ENCODE results near the gene SLCO2A1. TPM values are rescaled to one million over a fixed set of nuclear protein-coding genes. Genes with fewer than 3 reads are reported as not detected.

The SLCO2A1 gene
- total RNA-seq, 2 donors from 2014 or later = 15.9 to 46.7 TPM

DNA sequence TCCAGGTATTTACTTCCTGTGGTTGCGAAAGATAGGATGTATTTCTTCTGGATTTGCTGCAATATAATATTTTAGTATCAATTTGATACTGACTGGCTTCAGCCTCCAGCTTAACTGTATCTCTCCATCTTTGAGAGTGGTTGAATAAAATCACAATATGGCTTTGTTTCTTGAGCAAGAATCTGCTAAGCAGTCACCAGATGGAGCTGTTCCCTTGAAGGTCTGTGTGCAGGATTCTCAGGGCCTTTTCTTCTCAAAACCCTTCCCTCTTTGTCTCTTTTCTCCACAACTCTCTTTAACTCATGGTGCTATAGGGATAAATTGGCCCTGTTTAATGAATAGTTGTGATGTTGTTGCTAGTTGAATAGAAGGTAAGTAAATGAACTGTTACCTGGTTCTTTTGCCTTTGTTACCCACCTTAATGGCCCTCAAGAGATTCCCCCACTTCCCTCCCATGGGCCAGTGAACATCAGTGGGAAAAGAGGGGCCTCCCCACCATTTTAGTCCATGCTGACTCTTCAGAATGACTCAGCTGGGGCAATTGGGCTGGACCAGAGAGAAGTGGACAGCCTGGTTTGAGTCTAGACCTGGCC, 99.3 kb downstream of the SLCO2A1 start:
- intact Hi-C loops (cut with DNase I) = loop anchor here (5.0 to 10.0 kb wide), 3 partner anchors 282 to 544 kb away; no protein-coding TSS in a partner anchor
- no peak overlapping the region for H3K4me3 ChIP-seq
- 33% methylated on average over 1 of the region's 1 CpG for WGBS
- no peak overlapping the region for H3K27ac ChIP-seq
- DNase-seq (ENCODE audit: low spot score) = peak; percentile 42
- no peaks in the 10 kb centered on the region for H3K9me3 ChIP-seq
- H3K4me1 ChIP-seq (replicated peaks) = peaks cover 3% of the 10 kb centered on the region
- H3K36me3 ChIP-seq = no peaks in the 10 kb centered on the region
- H3K27me3 ChIP-seq (replicated peaks; ENCODE audit: insufficient read depth) = no peaks in the 10 kb centered on the region
- TF ChIP-seq, protein P1, sequence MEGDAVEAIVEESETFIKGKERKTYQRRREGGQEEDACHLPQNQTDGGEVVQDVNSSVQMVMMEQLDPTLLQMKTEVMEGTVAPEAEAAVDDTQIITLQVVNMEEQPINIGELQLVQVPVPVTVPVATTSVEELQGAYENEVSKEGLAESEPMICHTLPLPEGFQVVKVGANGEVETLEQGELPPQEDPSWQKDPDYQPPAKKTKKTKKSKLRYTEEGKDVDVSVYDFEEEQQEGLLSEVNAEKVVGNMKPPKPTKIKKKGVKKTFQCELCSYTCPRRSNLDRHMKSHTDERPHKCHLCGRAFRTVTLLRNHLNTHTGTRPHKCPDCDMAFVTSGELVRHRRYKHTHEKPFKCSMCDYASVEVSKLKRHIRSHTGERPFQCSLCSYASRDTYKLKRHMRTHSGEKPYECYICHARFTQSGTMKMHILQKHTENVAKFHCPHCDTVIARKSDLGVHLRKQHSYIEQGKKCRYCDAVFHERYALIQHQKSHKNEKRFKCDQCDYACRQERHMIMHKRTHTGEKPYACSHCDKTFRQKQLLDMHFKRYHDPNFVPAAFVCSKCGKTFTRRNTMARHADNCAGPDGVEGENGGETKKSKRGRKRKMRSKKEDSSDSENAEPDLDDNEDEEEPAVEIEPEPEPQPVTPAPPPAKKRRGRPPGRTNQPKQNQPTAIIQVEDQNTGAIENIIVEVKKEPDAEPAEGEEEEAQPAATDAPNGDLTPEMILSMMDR (IDR thresholded peaks at IDR 0.05) = peak; percentile 41 to 80 (median 72)
- TF ChIP-seq POLR2A (IDR thresholded peaks at IDR 0.05) (no peak), POLR2AphosphoS5 (IDR thresholded peaks at IDR 0.05) (peak; percentile 41)

DNA sequence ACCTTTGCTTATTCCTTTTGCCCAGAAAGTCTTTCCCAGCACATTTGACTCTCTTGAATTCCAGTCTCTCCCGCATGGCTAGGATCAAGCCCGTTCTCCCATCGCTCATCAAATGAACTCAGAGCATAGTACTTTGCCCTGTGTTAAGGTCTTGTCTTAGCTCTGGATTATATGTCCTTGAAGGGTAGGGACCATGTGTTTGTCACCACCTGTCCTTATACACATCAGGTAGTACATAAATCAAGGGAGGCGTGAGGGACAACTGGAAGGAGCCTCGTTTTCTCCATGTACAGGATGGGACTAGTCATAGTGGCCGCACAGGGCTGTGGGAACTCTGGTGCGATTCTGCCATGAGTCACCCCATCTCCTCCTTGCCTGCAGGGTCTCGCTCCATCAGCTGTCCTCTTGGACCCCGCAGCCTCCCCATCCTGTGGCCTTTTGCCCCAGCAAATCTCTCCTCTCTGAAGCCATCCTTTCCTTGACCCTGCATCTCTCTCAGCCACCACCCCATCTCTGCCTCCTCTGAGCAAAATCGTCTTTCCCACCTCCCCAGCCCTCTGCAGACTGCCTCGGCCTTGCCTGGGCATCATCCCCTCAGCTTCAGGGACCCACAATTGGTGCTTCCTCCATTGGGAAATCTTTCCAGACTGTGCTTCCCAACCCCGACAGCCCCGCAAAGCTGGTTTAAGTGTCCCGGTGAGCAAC, 100.7 kb downstream of the SLCO2A1 start:
- 92% methylated on average over 14 of the region's 14 CpGs for WGBS
- intact Hi-C loops (cut with DNase I) = loop anchor here (2.0 to 10.0 kb wide), 3 partner anchors 108 to 1204 kb away; partner anchors contain the start of genes NPHP3 and TOPBP1
- Histone ChIP-seq H3K9me3 (no peaks in the 10 kb centered on the region), H3K36me3 (no peaks in the 10 kb centered on the region), H3K4me3 (no peak overlapping the region), H3K27ac (no peak overlapping the region), H3K27me3 (replicated peaks; ENCODE audit: insufficient read depth) (no peaks in the 10 kb centered on the region), H3K4me1 (replicated peaks) (peaks cover 3% of the 10 kb centered on the region)
- no peak for DNase-seq (ENCODE audit: low spot score)
- TF ChIP-seq, protein P1 (IDR thresholded peaks at IDR 0.05) = no peak
- TF ChIP-seq POLR2A (IDR thresholded peaks at IDR 0.05) (no peak), POLR2AphosphoS5 (IDR thresholded peaks at IDR 0.05) (no peak)

DNA sequence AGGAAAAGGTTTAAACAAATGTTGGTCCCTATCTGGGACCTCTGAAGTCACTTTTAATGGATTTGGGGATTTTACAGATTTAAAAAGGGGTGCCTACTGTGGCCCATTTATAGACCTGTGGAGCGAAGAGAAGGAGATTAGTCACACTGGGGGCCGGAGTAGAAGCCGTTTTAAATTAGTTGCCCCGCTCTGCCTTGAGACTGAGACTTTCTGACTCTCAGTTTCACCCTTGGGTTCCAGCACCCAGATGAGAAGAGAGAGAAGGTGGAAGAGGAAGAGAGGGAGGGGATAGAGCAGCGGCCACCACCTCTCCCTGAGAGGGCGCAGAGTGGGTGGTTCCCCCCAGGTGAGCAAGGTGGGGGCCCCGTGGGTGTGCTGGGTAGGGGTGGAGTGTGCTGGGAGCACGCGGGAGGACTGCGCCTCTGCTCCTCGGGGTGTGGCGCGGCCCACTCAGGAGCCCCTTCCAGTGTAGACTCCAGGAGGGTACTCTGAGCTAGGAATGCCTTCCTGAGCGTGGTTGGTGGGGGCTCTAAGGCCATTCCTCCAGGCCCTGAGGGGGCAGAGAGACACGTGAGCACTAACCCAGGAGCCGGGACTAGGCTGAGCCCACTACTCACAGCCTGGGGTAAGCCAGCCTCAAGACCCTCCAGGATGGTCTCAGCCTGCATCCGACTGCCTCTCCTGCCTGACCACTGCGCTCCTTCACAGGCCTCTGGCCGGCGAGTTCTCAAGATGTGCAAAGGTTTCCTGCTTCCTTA, 101.4 kb downstream of the SLCO2A1 start:
- Histone ChIP-seq H3K4me1 (replicated peaks) (peaks cover 3% of the 10 kb centered on the region), H3K36me3 (no peaks in the 10 kb centered on the region), H3K27me3 (replicated peaks; ENCODE audit: insufficient read depth) (no peaks in the 10 kb centered on the region), H3K27ac (no peak overlapping the region), H3K4me3 (peak overlapping the region in 1 of 2 donors; percentile 49), H3K9me3 (no peaks in the 10 kb centered on the region)
- DNase-seq (ENCODE audit: low spot score) = no peak
- WGBS = 75% methylated on average over 20 of the region's 20 CpGs
- intact Hi-C loops (cut with DNase I) = loop anchor here (2.0 to 10.0 kb wide), 3 partner anchors 108 to 1204 kb away; partner anchors contain the start of genes NPHP3 and TOPBP1
- no peak for TF ChIP-seq POLR2A (IDR thresholded peaks at IDR 0.05)
- TF ChIP-seq, protein P1 (IDR thresholded peaks at IDR 0.05) = no peak
- TF ChIP-seq POLR2AphosphoS5 (IDR thresholded peaks at IDR 0.05) = no peak

DNA sequence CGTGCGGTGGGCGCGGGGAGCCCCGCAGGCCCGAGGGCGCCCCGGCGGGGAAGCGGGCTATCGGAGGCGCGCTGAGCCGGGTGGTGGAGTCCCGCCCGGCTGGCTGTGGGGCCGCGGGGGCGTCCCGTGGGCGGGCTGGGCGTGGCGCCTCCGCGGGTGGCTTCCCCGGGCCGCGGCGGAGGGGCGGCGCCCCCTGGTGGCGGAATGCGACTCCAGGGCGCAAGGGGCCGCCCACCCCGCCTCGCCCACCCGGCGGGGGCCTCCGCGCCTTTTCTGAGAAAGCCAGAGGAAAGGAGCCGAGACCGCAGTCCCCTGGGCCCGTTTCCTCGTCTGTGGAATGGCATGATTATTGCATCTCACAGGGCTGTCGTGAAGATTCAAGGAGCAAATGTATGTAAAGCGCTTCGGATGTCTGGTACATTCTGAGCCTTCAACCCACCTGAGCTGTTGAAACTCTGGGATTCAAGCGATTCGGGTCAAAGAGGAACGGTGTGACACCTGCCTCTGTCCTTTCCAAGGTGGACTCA, 102.1 kb downstream of the SLCO2A1 start:
- 2% methylated on average over 22 of the region's 51 CpGs for WGBS
- TF ChIP-seq POLR2A (IDR thresholded peaks at IDR 0.05) (no peak), POLR2AphosphoS5 (IDR thresholded peaks at IDR 0.05) (no peak)
- TF ChIP-seq, protein P1 (IDR thresholded peaks at IDR 0.05) = peak; percentile 69 to 89 (median 84)
- Histone ChIP-seq H3K27me3 (replicated peaks; ENCODE audit: insufficient read depth) (no peaks in the 10 kb centered on the region), H3K4me1 (replicated peaks) (peaks cover 3% of the 10 kb centered on the region), H3K4me3 (peak overlapping the region; percentile 38 to 49), H3K9me3 (no peaks in the 10 kb centered on the region), H3K36me3 (no peaks in the 10 kb centered on the region), H3K27ac (no peak overlapping the region)
- peak; percentile 28 for DNase-seq (ENCODE audit: low spot score)
- intact Hi-C loops (cut with DNase I) = loop anchor here (2.0 to 10.0 kb wide), 3 partner anchors 107 to 1203 kb away; partner anchors contain the start of genes NPHP3 and TOPBP1
